Endothelial cell of umbilical vein (primary cell): Measurements from ENCODE around the gene TAGLN2.

ENCODE experiments used
- CTCF ChIP-seq, 2 donors: IDR thresholded peaks; 1 replicate in 1 of 2; 2 replicates in 1 of 2; pipeline ENCODE4 v1.5.1; 2011; ENCODE audit warnings: low read length in 2 of 2, mild to moderate bottlenecking in 2 of 2, moderate library complexity in 2 of 2, control low read depth in 1 of 2, inconsistent platforms in 1 of 2, low read depth in 1 of 2; ENCODE audit not compliant: insufficient read depth in 1 of 2; ENCODE audit errors: extremely low read depth in 1 of 2
- EZH2 ChIP-seq: IDR thresholded peaks from 2 replicates; pipeline ENCODE4 v1.6.1; 2012; ENCODE audit warnings: borderline replicate concordance, low read depth, mild to moderate bottlenecking, moderate library complexity, low read length, inconsistent platforms; ENCODE audit not compliant: severe bottlenecking
- JUN ChIP-seq: IDR thresholded peaks from 2 replicates; pipeline ENCODE4 v1.6.1; 2011; ENCODE audit warnings: borderline replicate concordance, low read depth; ENCODE audit not compliant: insufficient read length, insufficient read depth
- MAX ChIP-seq: IDR thresholded peaks from 2 replicates; pipeline ENCODE4 v1.6.1; 2011; ENCODE audit not compliant: insufficient read depth, insufficient read length
- MYC ChIP-seq: IDR thresholded peaks from one replicate; pipeline ENCODE4 v1.6.1; 2011; ENCODE audit warnings: mild to moderate bottlenecking, low read depth, low read length
- POLR2A ChIP-seq: IDR thresholded peaks from 2 replicates; pipeline ENCODE4 v1.6.1; 2012; ENCODE audit warnings: low read depth, mild to moderate bottlenecking, control low read depth, low read length

GRCh38 chr1:159879136-159879535 lies 46.2 kb downstream of the TAGLN2 start:
- TF ChIP-seq CTCF (IDR thresholded peaks at IDR 0.05; ENCODE audit: extremely low read depth in 1 of 2, insufficient read depth in 1 of 2, low read depth in 1 of 2, low read length in 2 of 2), result no peak
- TF ChIP-seq EZH2, result no peak
- no peak for TF ChIP-seq MYC
- no peak for TF ChIP-seq POLR2A
- TF ChIP-seq MAX, result no peak
- TF ChIP-seq JUN, result no peak
